ENCODE measurements around the gene SYNE2.

DNA sequence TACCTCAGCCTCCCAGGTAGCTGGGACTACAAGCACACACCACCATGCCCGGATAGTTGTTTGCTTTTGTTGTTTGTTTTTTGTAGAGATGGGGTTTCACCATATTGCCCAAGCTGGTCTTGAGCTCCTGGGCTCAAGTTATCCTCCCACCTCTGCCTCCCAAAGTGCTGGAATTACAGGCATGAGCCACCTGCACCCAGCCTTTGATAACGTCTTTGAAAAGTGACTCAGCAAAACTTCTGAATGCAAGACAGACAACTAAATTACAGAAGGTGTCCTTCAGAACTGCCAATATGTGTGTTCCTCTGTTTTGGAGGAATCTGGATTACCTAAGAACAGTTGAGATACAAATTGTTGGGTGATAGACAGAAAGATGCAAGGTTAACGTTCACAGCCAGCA is 341.6 kb downstream of the SYNE2 start:
- no peak for TF ChIP-seq CTCF (IDR thresholded peaks at IDR 0.05; ENCODE audit: insufficient read depth, low read depth, low read length)
- TF ChIP-seq EZH2 (IDR thresholded peaks at IDR 0.05; ENCODE audit: insufficient read depth, low read length) = no peak

All from astrocyte (in vitro differentiated cells and primary cell).